Measurements from ENCODE around the gene ATP9A.

- TF ChIP-seq EZH2 (IDR thresholded peaks at IDR 0.05) (no peak), POLR2AphosphoS5 (IDR thresholded peaks at IDR 0.05; ENCODE audit: borderline replicate concordance, low read depth, low read length) (no peak)
Measured at GRCh38 chr20:51660672-51661608, 107.2 kb downstream of the ATP9A start.

Data from SK-N-MC (cell line).